Chondrocyte (in vitro differentiated cells): ENCODE measurements around the gene NPLOC4. TPM values are rescaled to one million over a fixed set of nuclear protein-coding genes. Genes with fewer than 3 reads are reported as not detected.

Experiments
- DNase-seq: peaks from one replicate; pipeline ENCODE4 v3.0.0; 2021; ENCODE audit warnings: mixed read lengths, low spot score
- H3K27ac Mint-ChIP-seq: one replicate; pipeline ENCODE4 v1.8.0; 2021; ENCODE audit warnings: mild to moderate bottlenecking, moderate library complexity, mixed read lengths; ENCODE audit not compliant: unreplicated experiment
- H3K27me3 Mint-ChIP-seq: 2 replicates; pipeline ENCODE4 v1.8.0; 2021; ENCODE audit warnings: low read depth, mixed read lengths
- H3K36me3 Mint-ChIP-seq: 2 replicates; pipeline ENCODE4 v1.8.0; 2021; ENCODE audit warnings: low read depth, mixed read lengths
- H3K4me1 Mint-ChIP-seq: 2 replicates; pipeline ENCODE4 v1.8.0; 2021; ENCODE audit warnings: low read depth, mild to moderate bottlenecking, mixed read lengths
- H3K4me3 Mint-ChIP-seq: one replicate; pipeline ENCODE4 v1.8.0; 2021; ENCODE audit warnings: mild to moderate bottlenecking, moderate library complexity, mixed read lengths; ENCODE audit not compliant: unreplicated experiment
- H3K9me3 Mint-ChIP-seq: 2 replicates; pipeline ENCODE4 v1.8.0; 2021; ENCODE audit warnings: low read depth, mixed read lengths
- total RNA-seq: library from RNA; stranded (reverse); gene quantifications from 3 replicates; pipeline ENCODE4 v1.2.1, GENCODE V29; 2021
- TF ChIP-seq, protein P1 (sequence below): fragments of 200-600 bp; sonication (generic); IDR thresholded peaks from 2 replicates; pipeline ENCODE4 v1.5.0; 2021; ENCODE audit warnings: antibody characterized with exemption, mild to moderate bottlenecking, moderate library complexity

Gene NPLOC4
- total RNA-seq, 1 donor from 2014 or later = 110 TPM

DNA sequence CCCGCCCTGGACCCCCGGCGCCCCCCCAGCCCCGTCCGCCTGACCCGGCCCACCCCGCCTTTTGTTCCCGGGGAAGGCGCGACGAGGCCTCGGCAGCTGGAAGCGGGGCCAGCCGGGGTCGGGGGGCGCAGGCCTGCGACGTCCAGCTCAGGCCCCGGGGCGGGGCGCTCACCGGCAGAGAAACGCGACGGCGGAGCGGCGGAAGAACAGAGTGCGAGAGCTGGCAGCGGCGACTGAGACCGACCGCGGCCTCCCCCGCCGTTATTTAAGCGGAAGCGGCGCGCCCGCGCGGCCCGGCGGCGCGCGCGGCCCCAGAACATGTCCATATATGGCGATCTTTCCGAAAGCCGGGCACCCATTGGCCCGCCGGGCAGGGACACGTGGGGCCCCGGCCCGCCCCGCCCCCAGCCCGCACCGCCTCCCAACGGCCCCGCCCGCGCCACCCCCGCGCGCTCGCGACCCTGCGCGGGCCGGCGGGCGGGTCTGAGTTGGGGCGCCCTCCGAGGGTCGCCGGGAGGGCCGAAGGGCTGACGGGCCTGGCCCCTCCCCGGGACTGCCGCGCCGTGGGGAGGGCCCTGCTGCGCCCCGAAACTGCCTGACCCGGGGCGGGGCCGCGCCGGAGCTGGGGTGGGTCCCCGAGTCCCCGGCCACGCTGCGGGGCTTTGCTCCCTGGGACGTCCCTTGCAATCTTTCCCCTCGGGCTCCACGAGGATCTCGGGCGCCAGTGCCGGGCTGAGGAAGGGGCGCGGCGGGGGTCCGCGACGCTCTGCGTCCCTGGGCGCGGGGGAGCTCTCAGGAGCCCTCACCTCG, 124.1 kb downstream of the NPLOC4 start, which contains the start of gene ACTG1:
TSS of gene ACTG1 (minus strand) at position 238 of the 810 bp plus-strand sequence. CDS start 445 bp downstream, outside the sequence.
- DNase-seq = peak; percentile 96
- Mint-ChIP-seq H3K27ac (peak within 1 kb of the TSS; percentile 93), H3K4me1 (peaks cover 27% of the 10 kb centered on the region), H3K9me3 (no peaks in the 10 kb centered on the region), H3K27me3 (no peaks in the 10 kb centered on the region), H3K36me3 (peaks cover 38% of the 10 kb centered on the region), H3K4me3 (peak within 1 kb of the TSS; percentile 96)
- TF ChIP-seq, protein P1, sequence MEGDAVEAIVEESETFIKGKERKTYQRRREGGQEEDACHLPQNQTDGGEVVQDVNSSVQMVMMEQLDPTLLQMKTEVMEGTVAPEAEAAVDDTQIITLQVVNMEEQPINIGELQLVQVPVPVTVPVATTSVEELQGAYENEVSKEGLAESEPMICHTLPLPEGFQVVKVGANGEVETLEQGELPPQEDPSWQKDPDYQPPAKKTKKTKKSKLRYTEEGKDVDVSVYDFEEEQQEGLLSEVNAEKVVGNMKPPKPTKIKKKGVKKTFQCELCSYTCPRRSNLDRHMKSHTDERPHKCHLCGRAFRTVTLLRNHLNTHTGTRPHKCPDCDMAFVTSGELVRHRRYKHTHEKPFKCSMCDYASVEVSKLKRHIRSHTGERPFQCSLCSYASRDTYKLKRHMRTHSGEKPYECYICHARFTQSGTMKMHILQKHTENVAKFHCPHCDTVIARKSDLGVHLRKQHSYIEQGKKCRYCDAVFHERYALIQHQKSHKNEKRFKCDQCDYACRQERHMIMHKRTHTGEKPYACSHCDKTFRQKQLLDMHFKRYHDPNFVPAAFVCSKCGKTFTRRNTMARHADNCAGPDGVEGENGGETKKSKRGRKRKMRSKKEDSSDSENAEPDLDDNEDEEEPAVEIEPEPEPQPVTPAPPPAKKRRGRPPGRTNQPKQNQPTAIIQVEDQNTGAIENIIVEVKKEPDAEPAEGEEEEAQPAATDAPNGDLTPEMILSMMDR = no peak

DNA sequence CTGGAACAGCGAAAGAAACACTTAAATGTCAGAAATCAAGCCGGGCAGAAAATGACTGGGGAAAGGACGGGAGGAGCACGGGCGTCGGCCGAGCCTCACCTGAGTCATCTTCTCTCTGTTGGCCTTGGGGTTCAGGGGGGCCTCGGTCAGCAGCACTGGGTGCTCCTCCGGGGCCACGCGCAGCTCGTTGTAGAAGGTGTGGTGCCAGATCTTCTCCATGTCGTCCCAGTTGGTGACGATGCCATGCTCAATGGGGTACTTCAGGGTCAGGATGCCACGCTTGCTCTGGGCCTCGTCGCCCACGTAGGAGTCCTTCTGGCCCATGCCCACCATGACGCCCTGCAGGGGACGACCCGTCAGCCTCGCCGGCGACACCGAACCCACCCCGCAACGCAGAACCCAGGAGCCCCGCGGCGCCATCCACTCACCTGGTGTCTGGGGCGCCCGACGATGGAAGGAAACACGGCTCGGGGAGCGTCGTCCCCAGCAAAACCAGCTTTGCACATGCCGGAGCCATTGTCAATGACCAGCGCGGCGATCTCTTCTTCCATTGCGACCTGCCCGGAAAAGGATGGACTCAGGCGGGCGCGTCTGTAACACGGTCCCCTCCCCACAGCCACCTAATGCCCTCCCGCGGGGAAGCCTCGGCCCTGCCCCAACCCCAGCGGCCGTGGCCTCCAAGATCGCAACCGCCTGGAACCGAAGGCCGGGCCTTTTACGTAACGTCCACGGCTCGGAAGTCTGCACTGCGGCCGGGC, 124.9 kb downstream of the NPLOC4 start:
- H3K36me3 Mint-ChIP-seq = peaks cover 38% of the 10 kb centered on the region
- TF ChIP-seq, protein P1 = no peak
- DNase-seq = peak; percentile 91
- H3K4me3 Mint-ChIP-seq = peak overlapping the region; percentile 96
- no peaks in the 10 kb centered on the region for H3K9me3 Mint-ChIP-seq
- H3K4me1 Mint-ChIP-seq = peaks cover 26% of the 10 kb centered on the region
- no peaks in the 10 kb centered on the region for H3K27me3 Mint-ChIP-seq
- H3K27ac Mint-ChIP-seq = peak overlapping the region; percentile 91

DNA sequence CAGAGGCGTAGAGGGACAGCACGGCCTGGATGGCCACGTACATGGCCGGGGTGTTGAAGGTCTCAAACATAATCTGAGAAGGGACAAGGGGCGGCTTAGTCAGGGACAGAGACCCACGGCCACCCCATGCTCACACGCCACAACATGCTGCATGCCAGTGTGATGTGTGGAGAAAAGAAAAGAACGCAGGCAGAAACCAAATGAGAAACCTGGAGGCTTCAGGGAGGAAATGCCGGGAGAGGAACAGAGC, 125.4 kb downstream of the NPLOC4 start:
- no peaks in the 10 kb centered on the region for H3K27me3 Mint-ChIP-seq
- no peaks in the 10 kb centered on the region for H3K9me3 Mint-ChIP-seq
- peaks cover 21% of the 10 kb centered on the region for H3K4me1 Mint-ChIP-seq
- TF ChIP-seq, protein P1 = no peak
- peaks cover 38% of the 10 kb centered on the region for H3K36me3 Mint-ChIP-seq
- H3K27ac Mint-ChIP-seq = peak overlapping the region; percentile 91
- DNase-seq = no peak
- peak overlapping the region; percentile 96 for H3K4me3 Mint-ChIP-seq

DNA sequence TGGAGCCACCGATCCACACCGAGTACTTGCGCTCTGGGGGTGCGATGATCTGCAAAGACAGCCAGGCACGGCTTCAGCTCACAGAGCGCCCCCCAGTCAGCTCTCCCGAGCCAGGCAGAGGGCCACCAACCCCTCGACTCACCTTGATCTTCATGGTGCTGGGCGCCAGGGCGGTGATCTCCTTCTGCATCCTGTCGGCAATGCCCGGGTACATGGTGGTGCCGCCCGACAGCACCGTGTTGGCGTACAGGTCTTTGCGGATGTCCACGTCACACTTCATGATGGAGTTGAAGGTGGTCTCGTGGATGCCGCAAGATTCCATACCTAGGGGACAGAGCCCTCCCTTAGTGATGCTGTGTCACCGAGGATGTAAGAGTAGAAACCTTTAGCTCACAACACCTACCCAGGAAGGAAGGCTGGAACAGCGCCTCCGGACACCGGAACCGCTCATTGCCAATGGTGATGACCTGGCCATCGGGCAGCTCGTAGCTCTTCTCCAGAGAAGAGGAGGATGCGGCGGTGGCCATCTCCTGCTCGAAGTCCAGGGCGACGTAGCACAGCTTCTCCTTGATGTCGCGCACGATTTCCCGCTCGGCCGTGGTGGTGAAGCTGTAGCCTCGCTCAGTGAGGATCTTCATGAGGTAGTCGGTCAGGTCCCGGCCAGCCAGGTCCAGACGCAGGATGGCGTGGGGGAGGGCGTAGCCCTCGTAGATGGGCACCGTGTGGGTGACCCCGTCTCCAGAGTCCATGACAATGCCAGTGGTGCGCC, 125.9 kb downstream of the NPLOC4 start:
- H3K27ac Mint-ChIP-seq = peak overlapping the region; percentile 91
- peaks cover 16% of the 10 kb centered on the region for H3K4me1 Mint-ChIP-seq
- H3K27me3 Mint-ChIP-seq = no peaks in the 10 kb centered on the region
- H3K9me3 Mint-ChIP-seq = no peaks in the 10 kb centered on the region
- TF ChIP-seq, protein P1 = peak; percentile 32
- peak; percentile 91 for DNase-seq
- peak overlapping the region; percentile 96 for H3K4me3 Mint-ChIP-seq
- H3K36me3 Mint-ChIP-seq = peaks cover 38% of the 10 kb centered on the region
